Hypothalamus (tissue), 51 donors: ENCODE results near the gene PRDM15.

Source experiments
- DNase-seq, 51 donors: peaks; one replicate each; lab custom pipeline; 2025; lab: John Stamatoyannopoulos, UW

The PRDM15 gene

GRCh38 chr21:41754479-41754891 lies 124.7 kb downstream of the PRDM15 start:
- DNase-seq: no peak

DNA sequence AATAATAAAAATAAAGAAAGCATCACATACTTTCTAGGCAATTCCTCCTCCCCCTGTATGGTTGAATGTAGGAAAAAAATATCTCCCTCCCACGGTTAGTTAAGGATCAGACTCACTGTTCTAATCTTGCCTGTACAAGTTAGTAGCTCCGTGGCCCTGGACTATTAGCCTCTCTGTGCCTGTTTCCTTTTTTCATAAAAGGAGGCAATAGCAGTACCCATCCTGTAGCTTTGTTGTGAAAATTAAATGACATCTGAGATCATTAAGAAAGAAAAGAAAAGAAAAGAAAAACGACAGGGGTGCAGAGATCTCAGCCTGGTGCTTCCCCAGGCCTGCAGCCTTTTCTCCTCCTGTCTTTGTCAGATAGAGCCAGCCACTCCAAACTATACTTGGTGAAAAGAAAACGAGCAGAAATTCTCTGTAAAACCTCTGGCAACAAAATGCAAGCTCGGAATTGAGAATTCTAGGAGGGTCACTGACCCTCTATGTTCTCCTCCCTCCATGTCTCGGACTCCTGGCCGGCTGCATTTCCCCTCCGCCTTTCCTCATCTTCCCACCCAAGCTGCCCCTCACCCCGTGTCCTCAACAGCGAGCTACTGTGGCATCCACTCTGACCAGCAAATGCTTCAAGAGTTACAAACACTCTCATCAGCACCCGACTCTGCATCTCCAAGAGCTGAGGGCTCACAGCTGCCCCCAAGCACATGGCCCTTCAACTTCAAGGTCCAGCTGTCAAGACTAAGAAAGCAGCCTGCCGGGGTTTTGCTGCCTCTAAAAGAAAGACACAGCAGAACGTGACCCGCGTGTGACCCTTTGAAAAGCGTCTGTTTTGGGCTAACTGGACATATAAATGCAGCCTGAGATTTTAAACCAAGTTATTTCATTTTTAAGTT lies 125.9 kb downstream of the PRDM15 start:
- DNase-seq: no peak

DNA sequence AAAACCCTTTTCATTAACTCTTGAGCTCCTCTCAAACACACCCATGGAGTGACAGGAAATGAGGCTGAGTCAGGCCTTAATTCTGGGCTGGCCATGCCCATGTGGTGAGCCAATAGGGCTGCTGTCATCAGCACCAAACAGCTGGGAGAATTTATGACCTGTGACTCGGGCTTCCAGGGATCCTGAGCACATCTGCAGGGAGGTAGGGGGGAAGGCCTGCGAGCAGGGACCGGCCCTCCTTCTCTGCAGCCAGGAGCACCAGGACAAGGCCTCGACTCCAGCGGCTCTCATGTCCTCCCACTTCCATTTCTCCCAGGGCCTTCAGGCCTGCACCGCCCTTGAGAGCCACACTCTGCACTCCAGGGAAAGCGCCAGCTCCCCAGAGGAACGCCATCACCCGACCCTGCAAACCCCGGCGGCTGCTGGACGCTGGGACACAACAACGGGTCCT lies 126.9 kb downstream of the PRDM15 start:
- no peak for DNase-seq

GRCh38 chr21:41751611-41752011 lies 127.5 kb downstream of the PRDM15 start:
- no peak for DNase-seq

DNA sequence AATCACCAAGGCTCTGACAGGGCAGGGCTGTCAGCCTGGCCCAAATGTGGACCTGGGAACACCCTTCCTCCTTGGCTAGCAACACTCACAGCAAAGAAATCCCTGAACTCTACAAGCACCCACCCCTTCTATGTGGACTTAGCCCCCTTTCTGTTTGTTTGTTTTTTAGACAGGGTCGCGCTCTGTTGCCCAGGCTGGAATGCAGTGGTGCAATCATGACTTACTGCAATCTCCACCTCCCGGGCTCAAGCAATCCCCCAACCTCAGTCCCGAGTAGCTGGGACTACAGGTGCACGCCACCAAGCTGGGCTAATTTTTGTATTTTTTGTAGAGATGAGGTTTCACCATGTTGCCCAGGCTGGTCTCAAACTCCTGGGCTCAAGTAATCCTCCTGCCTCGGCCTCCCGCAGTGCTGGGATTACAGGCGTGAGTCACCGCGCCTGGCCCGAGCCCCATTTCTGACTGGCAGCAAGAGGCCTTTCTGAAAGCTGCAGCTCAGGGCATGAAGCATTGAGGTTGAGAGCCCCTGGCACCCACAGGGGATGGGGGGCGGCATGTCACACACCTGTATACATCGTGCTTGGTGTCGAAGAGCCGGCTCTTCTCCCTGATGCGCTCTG lies 128.5 kb downstream of the PRDM15 start:
- DNase-seq: no peak

- DNase-seq: no peak
Observed at GRCh38 chr21:41750051-41750450, 129.1 kb downstream of the PRDM15 start.

- DNase-seq: no peak
Observed at GRCh38 chr21:41749286-41749685, 129.9 kb downstream of the PRDM15 start.
